SU-DHL-6 (cell line): ENCODE results near the gene CCDC27.

Source experiments
- CTCF ChIP-seq: fragments of 200-600 bp; sonication (generic); IDR thresholded peaks from one replicate; pipeline ENCODE4 v1.5.1; 2017; ENCODE audit warnings: antibody characterized with exemption, mild to moderate bottlenecking, low read length, moderate library complexity; ENCODE audit not compliant: insufficient read depth, poor library complexity, severe bottlenecking
- EZH2phosphoT487 ChIP-seq: fragments of 200-600 bp; sonication (generic), shearing (Covaris generic); conservative IDR thresholded peaks from 2 replicates; pipeline ENCODE4 v1.6.1; 2018; ENCODE audit warnings: mild to moderate bottlenecking, antibody characterized with exemption, low read length, moderate library complexity, mixed read lengths

GRCh38 chr1:3733883-3734589 is 18.2 kb upstream of the CCDC27 start:
- TF ChIP-seq CTCF (no peak), EZH2phosphoT487 (no peak)
